ENCODE data around the gene ECE1. TPM values are rescaled to one million over a fixed set of nuclear protein-coding genes. Genes with fewer than 3 reads are reported as not detected.

The ECE1 gene
- total and polyA plus RNA-seq, 10 of the 15 experiments (the other 5 are each of a cell fraction or from before 2014, with no cell fraction given) = 0.97 to 81.0 (median 37.0) TPM

DNA sequence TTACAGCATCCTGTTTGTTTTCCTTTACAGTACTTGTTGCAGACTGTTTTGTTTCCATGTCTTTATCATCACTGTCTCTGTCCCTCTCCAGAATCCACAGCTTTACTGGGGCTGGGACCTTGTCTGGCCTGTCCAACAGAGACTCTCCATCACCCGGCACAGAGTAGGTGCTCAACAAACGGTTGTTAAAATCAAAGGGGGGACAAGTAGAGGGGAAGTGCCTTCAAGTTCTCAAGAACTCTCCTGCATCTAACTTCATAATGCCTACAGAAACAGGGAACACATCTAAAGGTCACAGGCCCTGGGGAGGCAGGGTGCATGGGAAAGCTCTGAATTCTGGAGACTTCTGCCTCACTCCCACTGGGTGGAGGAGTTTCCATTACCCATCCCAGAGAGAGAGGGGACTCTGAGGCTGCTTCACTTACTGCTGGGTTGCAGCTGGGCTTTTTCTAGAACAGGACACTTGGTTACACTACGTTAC lies 2.3 kb upstream of the ECE1 start:
- no peaks in the 10 kb centered on the region for H3K27me3 ChIP-seq (replicated peaks in 1 of 2; ENCODE audit: control insufficient read depth in 2 of 2, insufficient read depth in 2 of 2, low read length in 1 of 2)
- ChIA-PET RAD21 (ENCODE audit: unreplicated experiment) (interaction anchor here (1.0 to 5.5 kb wide), 11 partner anchors 20 to 75 kb away, joined by 3 to 97 read pairs (median 15); no protein-coding TSS in a partner anchor), SMC1A (ENCODE audit: uncharacterized antibody, unreplicated experiment) (interaction anchor here (0.9 to 7.7 kb wide), 9 partner anchors 21 to 225 kb away, joined by 3 to 123 read pairs (median 4); no protein-coding TSS in a partner anchor), CTCF (interaction anchor here (1.0 to 19.3 kb wide), 10 partner anchors 11 to 76 kb away, joined by 3 to 131 read pairs (median 15); no protein-coding TSS in a partner anchor), POLR2A (interaction anchor here (1.7 to 7.1 kb wide), 4 partner anchors 32 to 76 kb away, joined by 3 to 88 read pairs (median 64); no protein-coding TSS in a partner anchor)
- H3K27ac ChIP-seq (ENCODE audit: control insufficient read depth, insufficient read depth) = peak overlapping the region; percentile 96
- H3K9me3 ChIP-seq (replicated peaks; ENCODE audit: control insufficient read depth, insufficient read depth, low read length) = no peaks in the 10 kb centered on the region
- in situ Hi-C loops (cut with MboI) (no loop called here), intact Hi-C loops (cut with micrococcal nuclease; ENCODE audit: unreplicated experiment) (no loop called here)
- 32% methylated on average over 3 of the region's 3 CpGs for WGBS (ENCODE audit: insufficient coverage, insufficient replicate concordance, low lambda C conversion rate, missing lambda C conversion rate)
- no peak for FAIRE-seq
- DNase-seq (ENCODE audit: low read depth, low spot score) = no peak
- TF ChIP-seq, protein P1, sequence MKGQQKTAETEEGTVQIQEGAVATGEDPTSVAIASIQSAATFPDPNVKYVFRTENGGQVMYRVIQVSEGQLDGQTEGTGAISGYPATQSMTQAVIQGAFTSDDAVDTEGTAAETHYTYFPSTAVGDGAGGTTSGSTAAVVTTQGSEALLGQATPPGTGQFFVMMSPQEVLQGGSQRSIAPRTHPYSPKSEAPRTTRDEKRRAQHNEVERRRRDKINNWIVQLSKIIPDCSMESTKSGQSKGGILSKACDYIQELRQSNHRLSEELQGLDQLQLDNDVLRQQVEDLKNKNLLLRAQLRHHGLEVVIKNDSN (IDR thresholded peaks at IDR 0.05; ENCODE audit: borderline replicate concordance, extremely low read length, insufficient read depth, low read depth, low read length) = no peak
- TF ChIP-seq TCF12 (IDR thresholded peaks at IDR 0.05; ENCODE audit: low read depth, low read length) (0 out of 2 replicates have a peak, but pooled peaks have one; percentile 56), RAD21 (IDR thresholded peaks at IDR 0.05; ENCODE audit: insufficient read depth, low read depth, low read length) (no peak), DPF2 (IDR thresholded peaks at IDR 0.05) (0 out of 2 replicates have a peak, but pooled peaks have one; percentile 8), ESRRA (IDR thresholded peaks at IDR 0.05; ENCODE audit: low read length) (no peak), NR2F1 (conservative IDR thresholded peaks at IDR 0.05) (0 out of 2 replicates have a peak, but pooled peaks have one; percentile 8), SPI1 (IDR thresholded peaks at IDR 0.05; ENCODE audit: borderline replicate concordance, insufficient read depth, low read depth, low read length) (no peak), TCF3 (IDR thresholded peaks at IDR 0.05; ENCODE audit: borderline replicate concordance, insufficient read depth, low read depth, low read length) (no peak), SMARCA5 (IDR thresholded peaks at IDR 0.05) (0 out of 2 replicates have a peak, but pooled peaks have one; percentile 13)
- peaks cover 67% of the 10 kb centered on the region for H3K4me1 ChIP-seq (ENCODE audit: control insufficient read depth, insufficient read depth, low read length)
- H3K79me2 ChIP-seq (ENCODE audit: control insufficient read depth, insufficient read depth, low read length) = no peaks in the 10 kb centered on the region; the same call in 1 of the 2 replicates
- no peak overlapping the region for H2AFZ ChIP-seq (ENCODE audit: control insufficient read depth, low read depth, low read length)
- peak overlapping the region; percentile 62 for H3K9ac ChIP-seq (ENCODE audit: control insufficient read depth, insufficient read depth, low read length)
- peak overlapping the region; percentile 53; the same call in 1 of the 2 replicates for H3K4me3 ChIP-seq
- BruUV-seq (replicated peaks) = no TSS peak
- no peaks in the 10 kb centered on the region for H4K20me1 ChIP-seq (ENCODE audit: control insufficient read depth, insufficient read depth)
- H3K36me3 ChIP-seq (ENCODE audit: control insufficient read depth in 2 of 2, insufficient read depth in 2 of 2, low read length in 1 of 2) = peaks cover 0 to 3% of the 10 kb centered on the region in 2 experiments; a peak in 1 of 4 replicates
- H3K4me2 ChIP-seq (ENCODE audit: control insufficient read depth, insufficient read depth) = peak overlapping the region; percentile 99
- ATAC-seq = no peak

Data from GM12878 (cell line).